HAP-1 (cell line): ENCODE measurements around the gene RAPH1.
"Not testable (repeated sequence)": the region's sequence is repeated elsewhere in the genome, so short reads cannot be mapped to it uniquely, and the experiment has no call there.

Experiments used
- DNase-seq, 2 experiments: peaks; one replicate each; pipeline ENCODE4 v3.0.0-alpha.2; 2016 to 2020; ENCODE audit warnings: low spot score in 2 of 2
- H3K27me3 ChIP-seq: fragments of 250-450 bp; sonication (Bioruptor Pico); 2 replicates; pipeline ENCODE4 v1.5.1; 2020; ENCODE audit warnings: low read depth, mild to moderate bottlenecking, moderate library complexity
- H3K36me3 ChIP-seq: fragments of 250-450 bp; sonication (Bioruptor Pico); replicated peaks from 2 replicates; pipeline ENCODE4 v1.5.1; 2020; ENCODE audit warnings: mild to moderate bottlenecking
- H3K4me1 ChIP-seq: fragments of 250-450 bp; sonication (Bioruptor Pico); 2 replicates; pipeline ENCODE4 v1.5.1; 2020; ENCODE audit warnings: mild to moderate bottlenecking
- H3K4me3 ChIP-seq: fragments of 250-450 bp; sonication (Bioruptor Pico); 2 replicates; pipeline ENCODE4 v1.5.1; 2020; ENCODE audit warnings: mild to moderate bottlenecking, moderate library complexity
- H3K9me3 ChIP-seq: fragments of 250-450 bp; sonication (Bioruptor Pico); 2 replicates; pipeline ENCODE4 v1.5.1; 2020; ENCODE audit warnings: mild to moderate bottlenecking, moderate library complexity
- in situ Hi-C: fragments of 300-500 bp; cut with MboI; formaldehyde crosslinking; loops from 3 replicates; pipeline ENCODE4 v1.14.3; 2020; ENCODE audit warnings: low sequenced_read_pairs, inconsistent platforms, mixed read lengths

RAPH1 gene

DNA sequence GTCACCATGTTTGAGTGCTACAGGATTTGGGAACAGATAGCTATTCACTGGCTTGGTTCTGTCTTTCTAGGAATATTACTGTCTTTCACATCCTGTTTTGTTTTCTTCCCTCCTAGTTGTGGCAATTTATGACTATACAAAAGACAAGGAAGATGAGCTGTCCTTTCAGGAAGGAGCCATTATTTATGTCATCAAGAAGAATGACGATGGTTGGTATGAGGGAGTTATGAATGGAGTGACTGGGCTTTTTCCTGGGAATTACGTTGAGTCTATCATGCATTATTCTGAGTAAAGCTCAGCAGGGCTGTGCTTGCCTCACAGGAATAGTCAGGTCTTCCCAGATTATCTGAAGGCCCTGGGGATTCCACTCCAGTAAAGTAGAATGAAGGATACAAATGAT is 108.0 kb downstream of the RAPH1 start:
- H3K27me3 ChIP-seq, result no peaks in the 10 kb centered on the region
- DNase-seq, result no peak
- H3K4me1 ChIP-seq, result no peaks in the 10 kb centered on the region; the same call in 1 of the 2 replicates
- H3K36me3 ChIP-seq, result peaks cover 10% of the 10 kb centered on the region
- H3K9me3 ChIP-seq, result no peaks in the 10 kb centered on the region
- in situ Hi-C loops, result no loop called here
- no peak overlapping the region for H3K4me3 ChIP-seq

DNA sequence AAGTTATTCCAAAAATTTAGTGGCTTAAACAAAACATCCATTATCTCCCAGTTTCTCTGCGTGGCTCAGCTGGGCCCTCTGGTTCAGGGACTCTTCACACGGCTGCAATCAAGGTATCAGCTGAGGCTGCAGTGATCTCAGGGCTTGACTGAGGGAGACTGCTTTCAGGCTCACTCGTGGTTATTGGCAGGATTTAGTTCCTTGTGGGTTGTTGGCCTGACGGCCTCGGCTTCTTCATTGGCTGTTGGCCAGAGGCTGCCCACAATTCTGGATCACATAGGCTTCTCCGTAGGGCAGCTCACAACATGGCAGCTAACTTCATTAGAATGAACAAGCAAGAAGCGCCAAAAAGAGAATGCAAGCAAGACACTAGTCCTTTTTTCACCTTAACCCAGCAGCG is 116.8 kb downstream of the RAPH1 start:
- no peak for DNase-seq
- peaks cover 19% of the 10 kb centered on the region for H3K36me3 ChIP-seq
- H3K9me3 ChIP-seq, result no peaks in the 10 kb centered on the region
- in situ Hi-C loops, result no loop called here
- H3K4me1 ChIP-seq, result no peaks in the 10 kb centered on the region
- H3K4me3 ChIP-seq, result no peak overlapping the region
- H3K27me3 ChIP-seq, result no peaks in the 10 kb centered on the region

DNA sequence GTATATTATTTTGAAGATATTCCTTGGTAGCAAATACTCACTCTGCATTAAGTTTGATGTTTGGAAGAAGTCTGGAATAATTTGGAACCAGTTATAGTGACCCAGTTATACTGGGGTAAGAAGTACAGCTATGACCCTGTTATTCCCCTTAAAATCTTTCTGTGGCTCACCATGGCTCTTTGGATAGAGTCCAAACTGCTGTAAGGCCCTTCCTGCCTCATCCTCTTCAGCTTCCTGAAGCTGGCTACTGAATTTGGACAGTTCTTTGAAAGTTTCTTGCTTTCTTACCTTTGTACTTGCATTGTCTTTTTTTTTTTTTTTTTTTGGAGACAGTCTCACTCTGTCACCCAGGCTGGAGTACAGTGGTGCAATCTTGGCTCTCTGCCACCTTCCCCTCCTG is 121.3 kb downstream of the RAPH1 start:
- no peak for DNase-seq
- H3K4me3 ChIP-seq, result no peak overlapping the region
- no peaks in the 10 kb centered on the region for H3K9me3 ChIP-seq
- no peaks in the 10 kb centered on the region for H3K4me1 ChIP-seq
- H3K36me3 ChIP-seq, result peaks cover 17% of the 10 kb centered on the region
- in situ Hi-C loops, result no loop called here
- no peaks in the 10 kb centered on the region for H3K27me3 ChIP-seq

DNA sequence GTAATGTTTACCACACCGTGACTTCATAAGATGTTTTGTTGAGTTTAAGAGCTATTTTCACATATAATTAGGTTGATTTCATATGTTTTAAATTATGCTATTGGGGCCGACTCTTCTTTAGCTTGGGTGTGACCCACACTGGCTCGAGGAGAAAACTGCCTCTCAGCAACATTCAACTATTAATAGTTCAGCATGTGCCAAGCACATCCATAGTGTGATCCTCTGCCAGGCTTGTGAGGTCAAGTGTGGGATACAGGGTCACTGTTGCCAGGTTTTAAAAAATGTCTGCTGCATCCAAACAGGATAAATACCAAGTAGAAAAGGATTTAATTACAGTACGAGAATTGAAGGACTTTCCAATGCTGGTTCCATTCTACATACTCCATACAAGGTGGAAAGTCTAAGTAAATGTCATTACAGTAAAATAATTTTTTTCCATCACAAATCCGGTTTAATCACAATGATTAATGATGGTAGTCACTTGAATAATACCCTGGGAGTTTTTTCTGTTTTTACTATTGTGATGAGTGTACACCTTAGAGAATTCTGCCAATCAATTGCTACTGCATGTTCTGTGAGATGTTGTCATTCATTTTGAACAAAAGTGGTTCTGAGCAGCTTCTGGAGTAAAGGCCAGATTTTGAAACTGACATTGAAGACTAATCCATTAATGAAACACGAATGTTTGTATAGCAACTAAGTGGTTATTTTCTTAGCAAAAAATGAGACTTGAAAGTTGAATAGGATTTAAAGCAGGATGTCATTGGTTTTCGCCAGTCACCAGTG is 122.4 kb downstream of the RAPH1 start:
- H3K27me3 ChIP-seq, result no peaks in the 10 kb centered on the region

DNA sequence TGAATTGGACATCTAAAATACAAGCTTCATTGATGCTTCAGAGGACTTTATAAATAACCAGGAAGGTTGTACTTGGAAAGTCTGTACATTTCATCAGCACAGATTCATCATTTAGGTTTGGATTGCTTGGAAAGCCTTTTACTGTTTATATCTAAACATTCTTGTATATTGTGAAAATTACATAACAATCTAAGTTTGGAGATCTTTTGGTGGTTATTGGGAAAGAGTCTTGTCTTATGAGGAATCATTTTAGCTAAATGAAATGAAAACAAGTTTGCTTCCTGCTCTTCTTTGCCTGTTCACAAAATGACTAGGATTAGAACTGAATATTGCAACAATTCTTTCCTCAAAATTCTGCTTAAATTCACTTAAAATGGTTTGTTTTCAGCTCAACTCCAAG is 127.6 kb downstream of the RAPH1 start:
- no peak for DNase-seq
- Histone ChIP-seq H3K27me3 (no peaks in the 10 kb centered on the region), H3K36me3 (peaks cover 33% of the 10 kb centered on the region), H3K4me1 (no peaks in the 10 kb centered on the region), H3K4me3 (no peak overlapping the region), H3K9me3 (no peaks in the 10 kb centered on the region)
- in situ Hi-C loops, result no loop called here

More for the DNA sequence above, 122.4 kb downstream of the RAPH1 start:
- H3K4me3 ChIP-seq, result no peak overlapping the region
- H3K9me3 ChIP-seq, result no peaks in the 10 kb centered on the region
- no peak for DNase-seq
- H3K4me1 ChIP-seq, result no peaks in the 10 kb centered on the region
- in situ Hi-C loops, result no loop called here
- peaks cover 9% of the 10 kb centered on the region for H3K36me3 ChIP-seq

DNA sequence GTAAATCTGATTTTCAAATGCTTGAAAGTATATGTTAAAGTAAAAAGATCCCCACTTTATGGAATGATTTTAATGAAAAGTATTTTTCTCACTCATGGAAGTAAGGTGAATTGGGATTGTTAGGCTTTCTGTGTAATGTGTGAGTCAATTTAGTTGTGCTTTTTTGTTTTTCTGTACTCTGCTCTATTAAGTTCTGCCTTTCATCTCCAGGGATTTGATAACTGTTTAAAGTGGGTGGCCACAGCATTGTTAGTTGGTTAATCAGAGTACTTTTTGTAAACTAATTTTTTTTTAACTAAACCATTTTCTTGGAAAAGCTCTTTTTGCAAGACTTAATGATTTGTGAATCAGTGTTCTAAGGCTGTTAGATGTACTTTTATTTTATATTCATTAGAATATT is 130.1 kb downstream of the RAPH1 start:
- DNase-seq, result no peak
- Histone ChIP-seq H3K27me3 (no peaks in the 10 kb centered on the region), H3K4me1 (no peaks in the 10 kb centered on the region), H3K9me3 (no peaks in the 10 kb centered on the region), H3K4me3 (no peak overlapping the region), H3K36me3 (peaks cover 36% of the 10 kb centered on the region)
- in situ Hi-C loops, result no loop called here

DNA sequence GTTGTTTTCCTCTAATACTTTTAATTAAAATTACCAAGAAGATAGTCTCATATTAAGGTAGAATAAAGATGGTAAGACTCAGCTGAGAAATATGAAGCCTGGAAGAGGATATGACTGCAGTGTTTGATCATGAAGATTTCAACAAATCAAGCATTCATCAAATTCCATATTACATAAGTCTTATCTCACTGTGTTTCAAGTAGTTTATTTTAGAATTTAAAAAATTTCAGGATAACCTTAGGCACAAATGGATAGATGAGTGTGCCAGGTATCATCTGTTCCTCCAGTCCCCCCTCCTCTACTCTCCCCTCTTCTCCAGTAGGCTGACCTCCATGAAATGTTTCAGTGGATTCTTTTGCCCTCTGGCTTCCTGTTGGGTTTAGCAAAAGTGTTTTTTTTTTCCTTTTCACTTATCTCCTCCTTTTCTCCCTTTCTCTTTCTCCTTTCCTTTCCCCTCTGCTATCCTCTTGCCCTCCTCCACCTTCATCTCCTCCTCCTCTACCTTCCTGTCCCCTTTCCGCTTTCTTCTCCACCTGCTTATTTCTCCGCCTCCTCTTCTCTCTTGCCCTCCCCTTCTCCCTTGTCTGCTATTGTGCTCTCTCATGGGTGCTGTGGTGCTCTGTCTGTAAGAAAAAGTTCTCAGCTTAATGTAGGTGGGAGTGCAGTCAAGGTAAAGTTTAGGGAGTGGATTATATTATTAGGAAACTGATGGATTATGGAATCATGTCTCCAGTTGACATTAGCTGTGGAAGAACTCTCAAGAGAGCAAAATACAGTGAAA is 134.1 kb downstream of the RAPH1 start:
- DNase-seq, result no peak
- no peaks in the 10 kb centered on the region for H3K4me1 ChIP-seq

DNA sequence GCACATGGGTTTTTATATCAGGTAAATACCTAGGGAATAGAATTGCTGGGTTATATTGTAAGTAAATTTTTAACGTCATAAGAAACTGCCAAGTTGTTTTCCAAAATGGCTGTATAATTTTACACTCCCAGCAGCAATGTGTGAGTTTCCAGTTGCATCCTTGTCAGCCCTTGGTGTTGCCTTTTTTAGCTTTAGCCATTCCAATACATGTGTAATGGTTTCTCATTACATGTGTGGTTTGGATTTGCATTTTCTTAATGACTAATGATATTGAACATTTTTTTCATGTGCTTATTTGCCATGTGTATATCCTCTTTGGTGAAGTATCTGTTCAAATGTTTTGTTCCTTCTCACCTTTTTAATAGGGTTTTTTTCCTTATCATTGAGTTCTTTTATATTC is 136.1 kb downstream of the RAPH1 start:
- no peaks in the 10 kb centered on the region for H3K9me3 ChIP-seq
- no peak for DNase-seq
- in situ Hi-C loops, result no loop called here
- peaks cover 23% of the 10 kb centered on the region for H3K36me3 ChIP-seq
- H3K4me3 ChIP-seq, result no peak overlapping the region
- H3K27me3 ChIP-seq, result no peaks in the 10 kb centered on the region
- no peaks in the 10 kb centered on the region for H3K4me1 ChIP-seq

More for the DNA sequence above, 134.1 kb downstream of the RAPH1 start:
- in situ Hi-C loops, result no loop called here
- no peaks in the 10 kb centered on the region for H3K27me3 ChIP-seq
- H3K9me3 ChIP-seq, result no peaks in the 10 kb centered on the region
- H3K4me3 ChIP-seq, result no peak overlapping the region
- peaks cover 25% of the 10 kb centered on the region for H3K36me3 ChIP-seq

DNA sequence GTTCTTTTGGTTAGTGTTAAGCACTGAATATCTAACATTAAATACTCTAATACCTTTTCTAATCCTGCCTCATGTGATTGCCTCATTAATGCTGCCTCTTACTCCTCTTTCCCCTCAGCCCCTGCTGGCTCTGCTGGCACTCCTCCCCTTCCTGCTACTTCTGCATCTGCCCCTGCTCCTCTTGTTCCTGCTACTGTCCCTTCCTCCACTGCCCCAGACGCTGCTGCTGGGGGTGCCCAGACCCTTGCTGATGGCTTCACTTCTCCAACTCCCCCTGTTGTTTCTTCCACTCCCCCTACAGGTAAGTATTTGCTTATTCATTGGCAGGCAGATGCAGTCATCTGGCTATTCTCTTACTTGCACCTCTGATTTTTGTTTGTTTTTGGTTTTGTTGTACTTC is 138.4 kb downstream of the RAPH1 start:
- in situ Hi-C loops, result no loop called here
- H3K9me3 ChIP-seq, result no peaks in the 10 kb centered on the region
- H3K4me3 ChIP-seq, result no peak overlapping the region
- peaks cover 10% of the 10 kb centered on the region; the same call in 1 of the 2 replicates for H3K36me3 ChIP-seq
- no peak for DNase-seq
- no peaks in the 10 kb centered on the region for H3K4me1 ChIP-seq
- H3K27me3 ChIP-seq, result no peaks in the 10 kb centered on the region

DNA sequence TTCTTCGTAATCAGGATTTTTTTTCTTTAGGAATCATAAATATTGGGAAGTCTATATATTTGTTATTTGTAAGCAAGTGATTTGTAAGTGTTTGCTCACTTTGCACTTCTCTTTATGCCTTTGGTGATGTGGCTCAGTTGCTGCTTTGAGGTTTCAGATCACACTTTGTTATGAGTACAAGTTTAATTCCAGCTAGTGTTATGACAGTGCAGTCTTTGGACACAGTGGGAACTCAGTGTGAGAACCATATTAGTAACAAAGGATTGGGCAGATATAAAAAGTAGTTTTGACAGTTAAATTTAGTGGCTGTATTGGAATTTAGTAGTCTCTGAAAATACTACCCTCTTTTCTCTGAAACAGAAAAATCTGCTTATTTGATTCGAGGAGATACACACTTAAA is 139.2 kb downstream of the RAPH1 start:
- Histone ChIP-seq H3K27me3 (no peaks in the 10 kb centered on the region), H3K4me3 (no peak overlapping the region), H3K9me3 (no peaks in the 10 kb centered on the region), H3K36me3 (peaks cover 10% of the 10 kb centered on the region; the same call in 1 of the 2 replicates), H3K4me1 (no peaks in the 10 kb centered on the region)
- in situ Hi-C loops, result no loop called here
- DNase-seq, result no peak

DNA sequence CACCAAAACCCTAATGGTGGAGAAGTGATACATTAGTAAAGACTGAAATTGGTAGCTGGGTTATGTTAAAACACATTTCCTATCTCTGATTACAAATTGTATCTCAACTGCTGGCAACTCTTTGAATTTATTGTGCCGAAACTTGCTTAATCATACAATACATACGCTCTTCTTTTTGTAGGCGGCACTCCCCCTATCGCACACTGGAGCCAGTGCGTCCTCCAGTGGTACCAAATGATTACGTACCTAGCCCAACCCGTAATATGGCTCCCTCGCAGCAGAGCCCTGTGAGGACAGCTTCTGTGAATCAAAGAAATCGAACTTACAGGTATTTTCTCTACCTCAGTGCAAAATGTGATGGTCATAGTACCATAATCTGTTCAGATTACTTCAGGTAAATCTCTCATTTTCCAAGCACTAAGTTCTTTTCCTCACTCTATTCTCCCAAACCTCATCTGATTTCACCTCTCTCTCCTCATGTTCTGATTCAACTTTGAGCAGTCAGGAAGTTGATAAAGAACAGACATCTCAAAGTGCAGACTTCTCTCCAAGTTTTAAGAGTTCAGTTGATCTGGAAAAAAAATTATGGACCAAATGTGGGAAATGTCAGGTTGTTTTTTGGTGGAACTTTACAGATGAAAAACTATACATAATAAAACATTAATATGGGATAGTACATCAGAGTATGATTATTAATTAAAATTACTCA is 140.4 kb downstream of the RAPH1 start:
- in situ Hi-C loops, result no loop called here
- Histone ChIP-seq H3K4me1 (no peaks in the 10 kb centered on the region), H3K36me3 (peaks cover 12% of the 10 kb centered on the region; the same call in 1 of the 2 replicates), H3K4me3 (no peak overlapping the region), H3K9me3 (no peaks in the 10 kb centered on the region), H3K27me3 (no peaks in the 10 kb centered on the region)
- DNase-seq, result no peak

DNA sequence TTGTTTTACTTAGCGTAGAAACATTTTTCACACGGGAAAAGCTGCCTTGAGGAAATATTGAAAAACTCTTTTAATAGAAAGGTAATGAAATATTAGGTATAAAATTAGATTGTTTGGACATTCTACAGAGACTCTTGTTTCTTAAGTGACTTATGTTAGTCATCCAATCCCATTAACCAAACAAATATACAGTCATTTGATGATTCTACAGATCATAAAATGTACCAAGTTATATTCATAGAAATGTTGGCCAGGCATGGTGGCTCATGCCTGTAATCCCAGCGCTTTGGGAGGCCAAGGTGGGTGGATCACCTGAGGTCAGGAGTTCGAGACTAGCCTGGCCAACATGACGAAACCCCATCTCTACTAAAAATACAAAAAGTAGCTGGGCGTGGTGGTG is 146.9 kb downstream of the RAPH1 start:
- H3K27me3 ChIP-seq, H3K36me3 ChIP-seq, H3K4me3 ChIP-seq, DNase-seq, H3K4me1 ChIP-seq, H3K9me3 ChIP-seq, in situ Hi-C loops: not testable (repeated sequence)

DNA sequence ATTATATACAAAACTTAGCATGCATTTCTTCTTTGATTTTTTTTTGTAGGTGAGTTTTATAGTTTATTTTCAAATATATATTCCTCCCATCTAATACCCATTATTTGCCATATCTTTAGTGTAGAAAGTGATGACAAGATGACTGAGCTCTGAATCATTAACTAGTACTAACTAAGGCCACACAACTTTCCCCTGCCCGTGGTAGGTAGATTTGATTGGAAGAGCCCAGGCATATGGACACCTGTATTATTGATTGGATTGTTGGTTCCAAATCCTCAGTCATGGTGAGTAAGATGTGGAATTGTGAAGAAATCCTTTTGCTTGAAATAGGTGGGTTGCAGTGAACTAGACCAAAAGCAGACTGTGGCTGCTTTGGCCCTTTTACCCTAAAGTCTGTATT is 152.1 kb downstream of the RAPH1 start:
- no peaks in the 10 kb centered on the region for H3K36me3 ChIP-seq
- DNase-seq, result no peak
- H3K9me3 ChIP-seq, result no peaks in the 10 kb centered on the region
- no peak overlapping the region for H3K4me3 ChIP-seq
- in situ Hi-C loops, result no loop called here
- H3K4me1 ChIP-seq, result no peaks in the 10 kb centered on the region
- no peaks in the 10 kb centered on the region for H3K27me3 ChIP-seq

DNA sequence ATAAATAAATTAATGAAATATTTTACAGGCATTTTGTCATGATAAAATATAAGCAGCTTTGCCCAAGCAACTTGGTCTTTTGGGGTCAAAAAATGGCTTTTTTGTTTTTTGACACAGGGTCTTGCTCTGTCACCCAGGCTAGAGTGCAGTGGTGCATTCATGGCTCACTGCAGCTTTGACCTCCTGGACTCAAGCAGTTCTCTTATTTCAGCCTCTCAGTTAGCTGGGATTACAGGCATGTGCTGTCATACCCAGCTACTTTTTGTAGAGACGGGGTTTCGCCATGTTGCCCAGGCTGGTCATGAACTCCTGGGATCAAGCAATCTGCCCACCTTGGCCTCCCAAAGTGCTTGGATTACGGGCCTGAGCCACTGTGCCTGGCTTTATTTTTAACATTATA is 155.9 kb downstream of the RAPH1 start:
- Histone ChIP-seq H3K36me3 (no peaks in the 10 kb centered on the region), H3K4me3 (no peak overlapping the region), H3K4me1 (no peaks in the 10 kb centered on the region), H3K27me3 (no peaks in the 10 kb centered on the region), H3K9me3 (no peaks in the 10 kb centered on the region)
- in situ Hi-C loops, result no loop called here
- DNase-seq, result no peak
